SK-N-MC (cell line): Measurements from ENCODE around the gene SFXN5.

ENCODE experiments used
- EZH2 ChIP-seq: fragments of 200-600 bp; sonication (generic); IDR thresholded peaks from one replicate; pipeline ENCODE4 v1.6.1; 2017; ENCODE audit warnings: antibody characterized with exemption
- POLR2AphosphoS5 ChIP-seq: IDR thresholded peaks from 2 replicates; pipeline ENCODE4 v1.6.1; 2012; ENCODE audit warnings: mild to moderate bottlenecking, low read depth, low read length, borderline replicate concordance

DNA sequence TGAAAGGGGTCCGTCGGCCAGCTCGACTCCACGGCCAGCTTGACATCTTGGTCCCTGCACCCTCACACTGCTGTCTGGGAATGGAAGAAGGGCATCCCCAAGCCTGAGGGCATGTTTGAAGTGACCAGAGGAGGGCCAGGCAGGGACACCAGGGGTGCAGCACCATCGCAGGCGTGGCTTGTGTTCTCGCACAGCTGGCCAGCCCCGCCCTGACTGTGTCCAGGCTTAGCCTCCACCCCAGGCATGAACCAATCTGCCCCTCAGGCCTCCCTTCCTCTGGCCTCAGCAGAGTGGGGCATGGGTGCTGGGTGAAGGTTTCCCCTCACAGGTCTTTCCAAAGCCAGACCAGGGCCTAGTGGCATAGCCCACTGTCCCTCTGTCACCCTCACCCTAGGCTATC lies 129.2 kb downstream of the SFXN5 start:
- TF ChIP-seq POLR2AphosphoS5 (no peak), EZH2 (no peak)
